GM12873 (cell line): ENCODE measurements around the gene ASTN2.
A peak's percentile ranks its signal among the peaks of the same experiment; 100 is the strongest.

Experiments
- TF ChIP-seq, protein P1 (sequence below): IDR thresholded peaks from 2 replicates; pipeline ENCODE4 v1.5.1; 2012; ENCODE audit warnings: low read depth, mild to moderate bottlenecking, moderate library complexity, low read length, control low read depth; ENCODE audit not compliant: insufficient read depth; ENCODE audit errors: missing control alignments

Gene ASTN2

GRCh38 chr9:116928289-116928688 is 486.6 kb downstream of the ASTN2 start:
- TF ChIP-seq, protein P1, sequence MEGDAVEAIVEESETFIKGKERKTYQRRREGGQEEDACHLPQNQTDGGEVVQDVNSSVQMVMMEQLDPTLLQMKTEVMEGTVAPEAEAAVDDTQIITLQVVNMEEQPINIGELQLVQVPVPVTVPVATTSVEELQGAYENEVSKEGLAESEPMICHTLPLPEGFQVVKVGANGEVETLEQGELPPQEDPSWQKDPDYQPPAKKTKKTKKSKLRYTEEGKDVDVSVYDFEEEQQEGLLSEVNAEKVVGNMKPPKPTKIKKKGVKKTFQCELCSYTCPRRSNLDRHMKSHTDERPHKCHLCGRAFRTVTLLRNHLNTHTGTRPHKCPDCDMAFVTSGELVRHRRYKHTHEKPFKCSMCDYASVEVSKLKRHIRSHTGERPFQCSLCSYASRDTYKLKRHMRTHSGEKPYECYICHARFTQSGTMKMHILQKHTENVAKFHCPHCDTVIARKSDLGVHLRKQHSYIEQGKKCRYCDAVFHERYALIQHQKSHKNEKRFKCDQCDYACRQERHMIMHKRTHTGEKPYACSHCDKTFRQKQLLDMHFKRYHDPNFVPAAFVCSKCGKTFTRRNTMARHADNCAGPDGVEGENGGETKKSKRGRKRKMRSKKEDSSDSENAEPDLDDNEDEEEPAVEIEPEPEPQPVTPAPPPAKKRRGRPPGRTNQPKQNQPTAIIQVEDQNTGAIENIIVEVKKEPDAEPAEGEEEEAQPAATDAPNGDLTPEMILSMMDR = no peak

DNA sequence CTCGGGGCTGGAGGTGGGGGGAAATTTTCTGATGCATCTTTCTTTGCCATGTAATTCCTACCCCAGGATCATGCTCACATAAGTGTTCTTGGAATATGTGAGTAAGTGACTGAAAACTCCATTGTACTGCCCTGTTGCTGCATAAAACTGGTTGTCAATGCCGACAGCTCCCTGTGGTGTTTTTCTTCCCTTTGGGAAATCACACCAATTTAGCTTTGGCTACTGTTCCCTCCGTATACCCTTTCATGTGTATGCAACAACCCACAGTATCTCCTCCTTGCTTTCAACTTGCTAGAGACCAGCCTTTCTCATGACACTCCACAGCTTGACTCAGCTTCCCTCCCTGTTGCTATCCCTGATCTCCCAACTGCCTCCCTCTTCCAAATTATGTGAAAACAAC is 487.1 kb downstream of the ASTN2 start:
- TF ChIP-seq, protein P1 = no peak

DNA sequence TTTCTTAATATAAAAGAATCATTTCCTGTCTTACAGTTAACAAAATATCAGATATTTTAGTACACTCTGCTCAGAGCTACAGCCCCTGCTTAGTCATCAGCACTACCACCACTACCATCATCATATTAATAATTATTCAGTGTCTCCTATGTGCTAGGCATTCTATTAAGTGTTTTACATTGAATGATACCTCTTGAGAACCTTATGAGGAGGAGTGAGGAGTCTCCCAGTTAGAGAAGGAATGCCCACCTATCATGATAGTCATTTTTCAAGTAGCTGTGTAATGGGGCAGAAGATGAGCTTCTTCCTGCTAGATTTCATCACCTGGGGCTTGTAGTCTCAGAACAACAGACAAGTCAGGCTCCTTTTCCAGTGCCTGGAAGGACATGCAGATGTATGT is 489.7 kb downstream of the ASTN2 start:
- TF ChIP-seq, protein P1 = no peak

DNA sequence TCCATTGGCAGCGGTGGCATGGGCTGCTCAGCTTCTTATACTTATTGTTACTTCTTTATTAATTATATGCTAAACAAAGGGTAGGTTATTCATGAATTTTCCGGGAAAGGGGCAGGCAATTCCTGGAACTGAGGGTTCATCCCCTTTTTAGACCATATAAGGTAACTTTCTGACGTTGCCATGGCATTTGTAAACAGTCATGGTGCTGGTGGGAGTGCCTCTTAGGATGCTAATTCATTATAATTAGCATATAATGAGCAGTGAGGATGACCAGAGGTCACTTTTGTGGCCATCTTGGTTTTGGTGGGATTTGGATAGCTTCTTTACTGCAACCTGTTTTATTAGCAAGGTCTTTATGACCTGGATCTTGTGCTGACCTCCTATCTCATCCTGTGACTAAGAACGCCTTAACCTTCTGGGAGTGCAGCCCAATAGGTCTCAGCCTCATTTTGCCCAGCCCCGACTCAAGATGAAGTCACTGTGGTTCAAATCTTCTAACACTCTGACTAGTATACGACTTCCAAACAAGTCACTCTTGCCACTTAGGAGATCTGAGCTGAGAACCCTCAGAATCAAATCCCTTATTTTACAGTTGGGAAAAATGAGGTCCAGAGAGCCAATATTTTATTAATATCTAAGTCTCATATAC is 490.3 kb downstream of the ASTN2 start:
- TF ChIP-seq, protein P1 = no peak

DNA sequence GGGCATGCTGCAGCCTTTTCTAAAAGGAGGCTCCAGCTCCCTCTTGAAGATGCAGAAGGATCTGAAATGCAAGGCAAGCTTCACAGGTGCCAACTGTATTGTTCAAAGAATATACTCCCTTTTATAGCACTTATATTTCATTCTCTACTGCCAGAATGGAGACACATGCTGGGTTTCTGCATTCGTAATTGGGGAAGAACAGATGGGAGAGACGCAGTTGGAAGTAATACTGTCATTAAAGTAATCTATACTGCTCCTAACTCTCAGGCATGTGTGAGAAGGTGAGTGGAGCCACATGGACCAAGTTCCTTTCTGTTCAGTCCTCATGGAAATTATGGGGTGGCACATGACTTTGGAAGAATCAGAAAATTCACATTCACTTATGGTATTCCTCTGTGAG is 501.3 kb downstream of the ASTN2 start:
- TF ChIP-seq, protein P1 = no peak

DNA sequence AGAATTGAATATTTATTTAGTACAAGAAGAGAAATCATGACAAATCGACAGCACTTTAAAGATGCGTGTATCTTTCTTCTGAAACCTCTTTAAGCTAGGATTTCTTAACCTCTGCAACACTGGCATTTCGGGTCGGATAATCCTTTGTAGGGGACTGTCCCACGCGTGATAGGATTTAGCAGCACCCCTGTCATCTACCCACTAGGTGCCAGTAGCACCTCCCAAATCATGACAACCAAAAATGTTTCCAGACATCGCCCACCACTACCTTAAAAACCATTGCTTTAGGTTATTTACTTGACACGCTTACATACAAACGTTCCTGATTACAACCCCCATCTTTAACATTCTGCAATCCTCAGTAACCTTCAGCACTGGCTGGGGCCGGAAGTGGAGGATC is 504.7 kb downstream of the ASTN2 start:
- TF ChIP-seq, protein P1 = peak; percentile 40

- TF ChIP-seq, protein P1 = no peak
Observed at GRCh38 chr9:116907989-116908388, 506.9 kb downstream of the ASTN2 start.
